K562 (cell line): ENCODE data around the gene TLCD1. TPM values are rescaled to one million over a fixed set of nuclear protein-coding genes. Genes with fewer than 3 reads are reported as not detected.

Experiments used
- ATF7 ChIP-seq: fragments of 450-650 bp; IDR thresholded peaks from 2 replicates; pipeline ENCODE4 v1.7.1; 2014; ENCODE audit warnings: mild to moderate bottlenecking, moderate library complexity
- CSDE1 ChIP-seq, 2 experiments: fragments of 450-650 bp; IDR thresholded peaks; 2 replicates each; pipeline ENCODE4 v1.6.1; 2016; ENCODE audit warnings: mild to moderate bottlenecking in 1 of 2
- CTCFL ChIP-seq: IDR thresholded peaks from 2 replicates; pipeline ENCODE4 v1.6.1; 2011; ENCODE audit warnings: borderline replicate concordance, low read depth, mild to moderate bottlenecking, moderate library complexity, low read length; ENCODE audit not compliant: insufficient read depth, poor library complexity, severe bottlenecking
- HES1 ChIP-seq: fragments of 450-650 bp; IDR thresholded peaks from 2 replicates; pipeline ENCODE4 v1.6.1; 2016; ENCODE audit warnings: low read depth, mild to moderate bottlenecking, moderate library complexity
- MEF2D ChIP-seq: conservative IDR thresholded peaks from 2 replicates; pipeline ENCODE4 v1.6.1; 2016; ENCODE audit warnings: low read depth, missing genetic modification characterization, missing compliant biosample characterization
- NFRKB ChIP-seq: fragments of 450-650 bp; IDR thresholded peaks from 2 replicates; pipeline ENCODE4 v1.6.1; 2016; ENCODE audit warnings: low read depth
- NR3C1 ChIP-seq: sonication (generic); formaldehyde crosslinking; IDR thresholded peaks from 2 replicates; pipeline ENCODE4 v1.8.1; 2022; ENCODE audit warnings: missing genetic modification reagents
- PATZ1 ChIP-seq: fragments of 250-450 bp; sonication (Bioruptor Pico); IDR thresholded peaks from 2 replicates; pipeline ENCODE4 v1.5.0; 2020; ENCODE audit warnings: mild to moderate bottlenecking, borderline replicate concordance
- PTBP1 ChIP-seq: fragments of 200-400 bp; formaldehyde crosslinking; IDR thresholded peaks from 2 replicates; pipeline ENCODE4 v1.6.1; 2017; ENCODE audit warnings: low read depth, low read length
- TAF7 ChIP-seq: fragments of 450-650 bp; IDR thresholded peaks from 2 replicates; pipeline ENCODE4 v1.6.1; 2016; ENCODE audit warnings: missing genetic modification characterization, missing compliant biosample characterization
- XRCC4 ChIP-seq: IDR thresholded peaks from one replicate; pipeline ENCODE4 v1.6.1; 2011; ENCODE audit not compliant: insufficient read depth, insufficient read length; ENCODE audit errors: extremely low read depth
- ZBTB33 ChIP-seq: sonication (generic); formaldehyde crosslinking; IDR thresholded peaks from 2 replicates; pipeline ENCODE4 v1.8.1; 2023; ENCODE audit warnings: mild to moderate bottlenecking, missing genetic modification reagents
- ZNF395 ChIP-seq: fragments of 200-800 bp; sonication (Bioruptor generic); IDR thresholded peaks from 2 replicates; pipeline ENCODE4 v1.6.1; 2017; ENCODE audit warnings: missing genetic modification characterization, missing compliant biosample characterization
- polyA plus RNA-seq, 8 experiments: library from polyadenylated mRNA; depleted of rRNA in 4 of 8; stranded (reverse) in 5 of 8; unstranded in 3 of 8; fragments of >200 nt; fragmentation: Nextera tagmentation in 2 of 8; fragmentation: Illumina TruSeq in 1 of 8; extraction: Ambion mirVana in 2 of 8; extraction: Trizol in 1 of 8; gene quantifications; 2 replicates each; pipeline versions ENCODE4 v1.2.1 to v1.2.3, GENCODE V29; 2011 to 2014; ENCODE audit warnings: inconsistent platforms in 1 of 8, missing spikeins in 1 of 8
- total RNA-seq, 7 experiments: library from RNA; depleted of rRNA in 6 of 7; stranded (reverse); fragments of >200 nt in 6 of 7; fragmentation: Illumina TruSeq in 2 of 7; extraction: Trizol in 2 of 7; gene quantifications; 2 replicates each; pipeline versions ENCODE4 v1.2.1 to v1.2.3, GENCODE V29; 2011 to 2021; ENCODE audit warnings: low replicate concordance in 1 of 7

The TLCD1 gene
- total and polyA plus RNA-seq, 9 of the 15 experiments (the other 6 are each of a cell fraction or from before 2014, with no cell fraction given): 6.8 to 37.7 (median 21.7) TPM

- TF ChIP-seq ZBTB33 (CRISPR knock-in tag) (no peak), NR3C1 (CRISPR knock-in tag) (no peak), PATZ1 (no peak), PTBP1 (no peak), ATF7 (no peak), NFRKB (no peak), TAF7 (tag) (no peak), CTCFL (no peak), MEF2D (tag) (no peak), HES1 (no peak), ZNF395 (no peak), CSDE1 (IDR thresholded peaks at IDR 0.05) (no peak), XRCC4 (no peak)
Observed at GRCh38 chr17:28688481-28688880, 37.6 kb downstream of the TLCD1 start (continued).
